DMS153 treated with DMSO at 0.1 percent for 48 hours (cell line): ENCODE results near the gene ELL2.
"Not testable (repeated sequence)": the region's sequence is repeated elsewhere in the genome, so short reads cannot be mapped to it uniquely, and the experiment has no call there.

Experiments
- DNase-seq: peaks from one replicate; lab custom pipeline; 2025; ENCODE audit not compliant: unreplicated experiment; lab: John Stamatoyannopoulos, UW

ELL2 gene

GRCh38 chr5:95931079-95931833 lies 30.4 kb downstream of the ELL2 start:
- no peak for DNase-seq

GRCh38 chr5:95930141-95930930 lies 31.3 kb downstream of the ELL2 start:
- DNase-seq = no peak

GRCh38 chr5:95928724-95929253 lies 32.9 kb downstream of the ELL2 start:
- DNase-seq = no peak

GRCh38 chr5:95927927-95928723 lies 33.5 kb downstream of the ELL2 start:
- DNase-seq = no peak

GRCh38 chr5:95927300-95927699 lies 34.4 kb downstream of the ELL2 start:
- not testable (repeated sequence) for DNase-seq

GRCh38 chr5:95925939-95926338 lies 35.7 kb downstream of the ELL2 start:
- no peak for DNase-seq

- no peak for DNase-seq
These were observed 36.3 kb downstream of the ELL2 start for GRCh38 chr5:95925378-95925744.

- peak; percentile 10 for DNase-seq
These were observed 36.8 kb downstream of the ELL2 start for GRCh38 chr5:95924720-95925377.

GRCh38 chr5:95923918-95924544 lies 37.6 kb downstream of the ELL2 start:
- DNase-seq = no peak

GRCh38 chr5:95922798-95923197 lies 38.9 kb downstream of the ELL2 start:
- no peak for DNase-seq

- DNase-seq = no peak
These were observed 40.1 kb downstream of the ELL2 start for GRCh38 chr5:95921501-95921900.

- no peak for DNase-seq
These were observed 40.8 kb downstream of the ELL2 start for GRCh38 chr5:95920822-95921221.

GRCh38 chr5:95919658-95920057 lies 42.0 kb downstream of the ELL2 start:
- DNase-seq = no peak

GRCh38 chr5:95918421-95919006 lies 43.1 kb downstream of the ELL2 start:
- no peak for DNase-seq

- DNase-seq = no peak
These were observed 44.4 kb downstream of the ELL2 start for GRCh38 chr5:95917207-95917606.

- no peak for DNase-seq
These were observed 45.0 kb downstream of the ELL2 start for GRCh38 chr5:95916687-95917085.

GRCh38 chr5:95915999-95916686 lies 45.5 kb downstream of the ELL2 start:
- DNase-seq = no peak

GRCh38 chr5:95913663-95914062 lies 48.0 kb downstream of the ELL2 start:
- DNase-seq = no peak

GRCh38 chr5:95912029-95912428 lies 49.6 kb downstream of the ELL2 start:
- no peak for DNase-seq
